HG02610 (cell line): ENCODE data around the gene RNF150.
"Not testable (repeated sequence)": the region's sequence is repeated elsewhere in the genome, so short reads cannot be mapped to it uniquely, and the experiment has no call there.

Experiments
- ATAC-seq: cut with Tn5 transposase; IDR thresholded peaks from one replicate; pipeline ENCODE4 v1.9.1; 2021; ENCODE audit warnings: mild to moderate bottlenecking, moderate library complexity; ENCODE audit not compliant: unreplicated experiment

RNF150 gene

GRCh38 chr4:140837736-140838135, 295.5 kb downstream of the RNF150 start:
- no peak for ATAC-seq

GRCh38 chr4:140834839-140835495, 298.3 kb downstream of the RNF150 start:
- ATAC-seq, result no peak

GRCh38 chr4:140833280-140833679, 300.0 kb downstream of the RNF150 start:
- ATAC-seq, result no peak

DNA sequence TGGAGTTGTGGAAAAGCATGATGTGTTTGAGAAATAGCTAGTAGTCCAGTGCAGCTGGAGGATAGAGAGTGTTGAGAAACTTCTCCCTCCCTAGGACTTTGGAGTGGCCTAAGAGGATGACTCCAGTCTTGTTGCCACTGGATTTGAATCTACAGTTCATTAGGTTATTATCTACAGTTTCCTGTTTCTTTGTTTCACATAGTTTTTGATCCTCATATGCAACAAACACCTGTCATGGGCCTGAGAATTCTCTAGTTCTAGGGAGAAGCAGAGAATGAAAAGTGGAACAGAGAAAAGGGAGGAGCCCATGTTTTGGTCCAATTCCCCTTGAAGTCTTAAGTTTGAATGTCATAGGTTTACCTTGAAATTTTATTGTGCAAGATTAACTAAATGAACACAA, 303.4 kb downstream of the RNF150 start:
- peak; percentile 89 for ATAC-seq

DNA sequence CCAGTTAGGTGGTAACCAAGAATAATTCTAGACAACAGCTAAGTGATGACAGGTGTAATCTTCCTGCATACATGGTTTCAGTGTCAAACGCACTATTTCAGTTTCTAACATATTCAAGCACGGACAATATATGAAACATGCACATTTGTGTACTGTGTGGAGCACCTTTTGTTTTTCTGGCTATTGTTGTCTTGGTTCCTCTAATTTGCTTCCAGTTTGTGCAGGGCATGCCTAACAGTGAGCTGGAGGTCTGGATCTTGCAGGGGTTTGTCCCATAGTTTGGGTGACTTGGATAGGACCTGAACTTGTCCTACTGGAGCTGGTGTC, 306.6 kb downstream of the RNF150 start:
- no peak for ATAC-seq

GRCh38 chr4:140820520-140820919, 312.7 kb downstream of the RNF150 start:
- not testable (repeated sequence) for ATAC-seq

- no peak for ATAC-seq
Observed at GRCh38 chr4:140819610-140820009, 313.7 kb downstream of the RNF150 start.

DNA sequence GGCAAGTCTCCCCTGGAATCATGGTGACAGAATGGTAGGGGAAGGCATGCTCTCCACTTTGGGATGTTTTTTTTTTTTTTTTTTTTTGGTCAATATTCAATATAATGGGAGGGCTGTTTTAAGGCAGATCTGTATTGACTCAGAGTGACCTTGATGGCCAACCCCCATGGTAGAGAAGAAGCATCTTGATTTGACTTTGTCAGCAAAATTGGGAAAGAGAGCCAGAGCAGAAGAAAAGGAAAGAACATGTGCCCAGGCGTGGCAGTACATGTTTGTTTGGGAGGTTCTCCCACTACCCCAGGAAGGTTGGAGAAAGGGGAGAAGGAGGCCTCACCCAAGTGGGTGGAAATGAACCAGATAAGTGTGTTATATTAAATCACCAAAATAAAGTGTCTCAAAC, 314.8 kb downstream of the RNF150 start:
- no peak for ATAC-seq

DNA sequence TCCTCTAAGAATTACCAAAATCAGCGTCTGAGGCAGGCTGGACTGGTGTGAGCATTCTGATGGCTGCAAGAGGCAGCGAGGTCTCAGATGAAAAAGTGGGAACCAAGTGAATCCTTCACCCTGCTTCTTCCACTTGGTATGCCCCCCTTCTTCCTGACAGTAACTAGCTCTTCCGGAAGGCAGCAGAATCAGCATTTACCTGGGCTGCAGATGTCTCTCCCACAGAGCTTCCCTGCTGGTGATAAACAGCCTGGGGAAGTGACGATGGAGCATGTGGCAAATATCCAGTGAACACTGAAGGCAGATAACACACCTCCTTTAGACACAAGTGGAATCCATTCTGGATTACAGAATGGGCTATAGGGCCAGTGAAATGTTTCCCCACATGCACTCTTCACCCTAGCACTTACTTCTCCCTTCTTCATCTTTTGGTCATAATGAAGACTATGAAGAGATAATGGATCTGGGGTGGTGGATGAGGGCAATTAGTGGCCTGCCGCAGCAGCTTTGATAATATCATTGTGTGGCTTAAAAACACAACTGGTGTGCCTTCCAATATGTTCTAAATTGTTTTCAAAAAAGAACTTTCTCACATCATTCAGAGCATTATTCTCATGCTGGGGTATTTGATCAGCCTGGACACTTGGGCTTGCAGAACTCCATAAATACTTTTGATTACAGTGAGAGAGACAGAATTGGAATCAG, 316.3 kb downstream of the RNF150 start:
- no peak for ATAC-seq

- no peak for ATAC-seq
Observed at GRCh38 chr4:140813804-140814203, 319.5 kb downstream of the RNF150 start.

GRCh38 chr4:140812916-140813315, 320.4 kb downstream of the RNF150 start:
- no peak for ATAC-seq

- no peak for ATAC-seq
Observed at GRCh38 chr4:140811429-140811828, 321.8 kb downstream of the RNF150 start.

DNA sequence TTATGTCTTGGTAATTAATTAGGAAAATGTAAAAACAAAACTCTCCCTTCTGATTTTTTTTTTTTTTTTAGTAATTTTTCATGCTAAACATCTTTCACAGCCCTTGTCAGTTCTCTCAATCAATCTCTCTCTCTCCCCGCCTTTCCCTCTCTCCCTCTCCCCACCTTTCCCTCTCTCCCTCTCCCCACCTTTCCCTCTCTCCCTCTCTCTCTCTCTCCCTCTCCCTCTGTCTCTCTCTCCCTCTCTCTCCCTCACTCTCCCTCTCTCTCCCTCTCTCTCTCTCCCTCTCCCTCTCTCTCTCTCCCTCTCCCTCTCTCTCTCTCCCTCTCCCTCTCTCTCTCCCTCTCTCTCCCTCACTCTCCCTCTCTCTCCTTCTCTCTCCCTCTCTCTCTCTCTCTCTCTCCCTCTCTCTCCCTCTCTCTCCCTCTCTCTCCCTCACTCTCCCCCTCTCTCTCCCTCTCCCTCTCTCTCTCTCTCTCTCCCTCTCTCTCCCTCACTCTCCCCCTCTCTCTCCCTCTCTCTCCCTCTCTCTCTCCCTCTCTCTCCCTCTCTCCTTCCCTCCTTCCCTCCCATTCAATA, 322.6 kb downstream of the RNF150 start:
- ATAC-seq, result not testable (repeated sequence)
